K562 (cell line): ENCODE data around the gene SYNGR3. TPM values are rescaled to one million over a fixed set of nuclear protein-coding genes. Genes with fewer than 3 reads are reported as not detected.

Source experiments
- CHD1 ChIP-seq: fragments of 200-600 bp; sonication (generic); IDR thresholded peaks from one replicate; pipeline ENCODE4 v1.6.1; 2012; ENCODE audit warnings: mild to moderate bottlenecking, moderate library complexity, low read length, inconsistent platforms
- E2F1 ChIP-seq: sonication (generic); formaldehyde crosslinking; IDR thresholded peaks from 2 replicates; pipeline ENCODE4 v1.8.1; 2023; ENCODE audit warnings: mild to moderate bottlenecking, missing genetic modification reagents, moderate library complexity
- FOXK2 ChIP-seq, 2 experiments: fragments of 450-650 bp; IDR thresholded peaks in 1 of 2; conservative IDR thresholded peaks in 1 of 2; 2 replicates each; pipeline ENCODE4 v1.6.1; 2016; ENCODE audit warnings: low read depth in 2 of 2, mild to moderate bottlenecking in 1 of 2
- FUS ChIP-seq: fragments of 200-400 bp; formaldehyde crosslinking; optimal IDR thresholded peaks from 2 replicates; pipeline ENCODE3; 2017; ENCODE audit warnings: low read depth, low read length
- HLTF ChIP-seq: fragments of 450-650 bp; IDR thresholded peaks from 2 replicates; pipeline ENCODE4 v1.6.1; 2016
- MAFG ChIP-seq: fragments of 450-650 bp; conservative IDR thresholded peaks from 2 replicates; pipeline ENCODE4 v1.6.1; 2016; ENCODE audit warnings: missing genetic modification characterization, missing compliant biosample characterization
- NFXL1 ChIP-seq: fragments of 450-650 bp; formaldehyde crosslinking; IDR thresholded peaks from 2 replicates; pipeline ENCODE4 v1.4.0; 2021; ENCODE audit warnings: mild to moderate bottlenecking
- NR2F6 ChIP-seq: fragments of 450-650 bp; formaldehyde crosslinking; IDR thresholded peaks from 2 replicates; pipeline ENCODE4 v1.4.0; 2020; ENCODE audit warnings: mild to moderate bottlenecking
- RAD51 ChIP-seq: fragments of 450-650 bp; IDR thresholded peaks from 2 replicates; pipeline ENCODE4 v1.7.1; 2016; ENCODE audit warnings: low read depth, mild to moderate bottlenecking, borderline replicate concordance
- RNF2 ChIP-seq: sonication (generic); IDR thresholded peaks from 2 replicates; pipeline ENCODE4 v1.6.1; 2016
- RREB1 ChIP-seq: fragments of 250-450 bp; sonication (Bioruptor Pico); IDR thresholded peaks from 2 replicates; pipeline ENCODE4 v1.4.0; 2020
- STAT5B ChIP-seq: fragments of 250-450 bp; sonication (Bioruptor Pico); IDR thresholded peaks from 2 replicates; pipeline ENCODE4 v1.8.0; 2021; ENCODE audit warnings: mild to moderate bottlenecking, inconsistent platforms
- SUPT5H ChIP-seq: fragments of 450-650 bp; IDR thresholded peaks from 2 replicates; pipeline ENCODE4 v1.6.1; 2016
- WHSC1 ChIP-seq: IDR thresholded peaks from one replicate; pipeline ENCODE4 v1.6.1; 2012; ENCODE audit warnings: low read length, control low read depth, inconsistent platforms
- ZBTB17 ChIP-seq: fragments of 450-650 bp; formaldehyde crosslinking; IDR thresholded peaks from 2 replicates; pipeline ENCODE4 v1.4.0; 2020; ENCODE audit warnings: mild to moderate bottlenecking
- ZC3H4 ChIP-seq: sonication (generic); formaldehyde crosslinking; IDR thresholded peaks from 2 replicates; pipeline ENCODE4 v1.9.0; 2021; ENCODE audit warnings: missing genetic modification reagents, borderline replicate concordance
- ZKSCAN1 ChIP-seq: fragments of 150-350 bp; IDR thresholded peaks from 2 replicates; pipeline ENCODE4 v1.6.1; 2016; ENCODE audit warnings: low read depth, low read length
- ZNF282 ChIP-seq: sonication (generic); formaldehyde crosslinking; IDR thresholded peaks from 2 replicates; pipeline ENCODE4 v1.8.1; 2023; ENCODE audit warnings: missing genetic modification reagents
- ZNF354B ChIP-seq: fragments of 250-450 bp; sonication (Bioruptor Pico); IDR thresholded peaks from 2 replicates; pipeline ENCODE4 v1.4.0; 2020
- polyA plus RNA-seq, 8 experiments: library from polyadenylated mRNA; depleted of rRNA in 4 of 8; stranded (reverse) in 5 of 8; unstranded in 3 of 8; fragments of >200 nt; fragmentation: Nextera tagmentation in 2 of 8; fragmentation: Illumina TruSeq in 1 of 8; extraction: Ambion mirVana in 2 of 8; extraction: Trizol in 1 of 8; gene quantifications; 2 replicates each; pipeline versions ENCODE4 v1.2.1 to v1.2.3, GENCODE V29; 2011 to 2014; ENCODE audit warnings: inconsistent platforms in 1 of 8, missing spikeins in 1 of 8
- total RNA-seq, 7 experiments: library from RNA; depleted of rRNA in 6 of 7; stranded (reverse); fragments of >200 nt in 6 of 7; fragmentation: Illumina TruSeq in 2 of 7; extraction: Trizol in 2 of 7; gene quantifications; 2 replicates each; pipeline versions ENCODE4 v1.2.1 to v1.2.3, GENCODE V29; 2011 to 2021; ENCODE audit warnings: low replicate concordance in 1 of 7
- TF ChIP-seq, protein P1 (sequence below): sonication (generic); formaldehyde crosslinking; IDR thresholded peaks from 2 replicates; pipeline ENCODE4 v1.8.0; 2022; ENCODE audit warnings: missing genetic modification reagents, mild to moderate bottlenecking, moderate library complexity, borderline replicate concordance
- TF ChIP-seq, protein P2 (sequence below): fragments of 250-450 bp; sonication (Bioruptor Pico); IDR thresholded peaks from 2 replicates; pipeline ENCODE4 v1.4.0; 2020; ENCODE audit warnings: mild to moderate bottlenecking

Gene SYNGR3
- total and polyA plus RNA-seq, 9 of the 15 experiments (the other 6 are each of a cell fraction or from before 2014, with no cell fraction given) = 3.7 to 69.2 (median 36.3) TPM

- TF ChIP-seq, protein P1, sequence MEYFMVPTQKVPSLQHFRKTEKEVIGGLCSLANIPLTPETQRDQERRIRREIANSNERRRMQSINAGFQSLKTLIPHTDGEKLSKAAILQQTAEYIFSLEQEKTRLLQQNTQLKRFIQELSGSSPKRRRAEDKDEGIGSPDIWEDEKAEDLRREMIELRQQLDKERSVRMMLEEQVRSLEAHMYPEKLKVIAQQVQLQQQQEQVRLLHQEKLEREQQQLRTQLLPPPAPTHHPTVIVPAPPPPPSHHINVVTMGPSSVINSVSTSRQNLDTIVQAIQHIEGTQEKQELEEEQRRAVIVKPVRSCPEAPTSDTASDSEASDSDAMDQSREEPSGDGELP (CRISPR knock-in tag) = no peak
- TF ChIP-seq ZC3H4 (CRISPR knock-in tag) (no peak), CHD1 (peak; percentile 91), ZNF354B (no peak), RREB1 (CRISPR knock-in tag) (no peak), ZBTB17 (peak; percentile 67; the same call in 1 of the 2 replicates), ZKSCAN1 (no peak), SUPT5H (0 out of 2 replicates have a peak, but pooled peaks have one; percentile 59), ZNF282 (CRISPR knock-in tag) (no peak), FOXK2 (conservative IDR thresholded peaks at IDR 0.05 in 1 of 2, IDR thresholded peaks at IDR 0.05 in 1 of 2; ENCODE audit: low read depth in 2 of 2) (peak in 1 of 2 experiments; percentile 11; a peak in 1 of 4 replicates), STAT5B (no peak), NFXL1 (CRISPR knock-in tag) (0 out of 2 replicates have a peak, but pooled peaks have one; percentile 10), RAD51 (0 out of 2 replicates have a peak, but pooled peaks have one; percentile 8), NR2F6 (CRISPR knock-in tag) (no peak), MAFG (no peak), FUS (peak; percentile 77), RNF2 (no peak), E2F1 (CRISPR knock-in tag) (peak; percentile 59; the same call in 1 of the 2 replicates), WHSC1 (no peak), HLTF (no peak)
- TF ChIP-seq, protein P2, sequence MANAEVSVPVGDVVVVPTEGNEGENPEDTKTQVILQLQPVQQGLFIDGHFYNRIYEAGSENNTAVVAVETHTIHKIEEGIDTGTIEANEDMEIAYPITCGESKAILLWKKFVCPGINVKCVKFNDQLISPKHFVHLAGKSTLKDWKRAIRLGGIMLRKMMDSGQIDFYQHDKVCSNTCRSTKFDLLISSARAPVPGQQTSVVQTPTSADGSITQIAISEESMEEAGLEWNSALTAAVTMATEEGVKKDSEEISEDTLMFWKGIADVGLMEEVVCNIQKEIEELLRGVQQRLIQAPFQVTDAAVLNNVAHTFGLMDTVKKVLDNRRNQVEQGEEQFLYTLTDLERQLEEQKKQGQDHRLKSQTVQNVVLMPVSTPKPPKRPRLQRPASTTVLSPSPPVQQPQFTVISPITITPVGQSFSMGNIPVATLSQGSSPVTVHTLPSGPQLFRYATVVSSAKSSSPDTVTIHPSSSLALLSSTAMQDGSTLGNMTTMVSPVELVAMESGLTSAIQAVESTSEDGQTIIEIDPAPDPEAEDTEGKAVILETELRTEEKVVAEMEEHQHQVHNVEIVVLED = no peak
These were observed 25.8 kb upstream of the SYNGR3 start (continued) for GRCh38 chr16:1963806-1964505.
